Kidney (tissue), 14 donors: ENCODE data around the gene CCDC116. TPM values are rescaled to one million over a fixed set of nuclear protein-coding genes. Genes with fewer than 3 reads are reported as not detected.
"Not testable (repeated sequence)": the region's sequence is repeated elsewhere in the genome, so short reads cannot be mapped to it uniquely, and the experiment has no call there.

Source experiments
- DNase-seq, 5 donors: peaks; one replicate each; pipeline ENCODE4 v3.0.0-alpha.2; 2013 to 2020
- FAIRE-seq: peaks from 2 replicates; lab custom pipeline; 2012; peaks lifted over from hg19 to GRCh38; lab: Jason Lieb, UNC
- H3K27ac ChIP-seq, 2 donors: one replicate each; pipeline ENCODE4 v1.7.0; 2013; ENCODE audit warnings: low read depth in 2 of 2, low read length in 2 of 2, inconsistent platforms in 1 of 2
- H3K27me3 ChIP-seq: one replicate; pipeline ENCODE4 v1.7.1; 2013; ENCODE audit warnings: low read length, inconsistent platforms; ENCODE audit not compliant: control insufficient read depth, insufficient read depth
- H3K36me3 ChIP-seq, 3 donors: one replicate each; pipeline versions ENCODE4 v1.7.0 to v1.7.1; 2013; ENCODE audit warnings: low read length in 3 of 3, control low read depth in 1 of 3, inconsistent platforms in 1 of 3; ENCODE audit not compliant: insufficient read depth in 3 of 3, control insufficient read depth in 2 of 3
- H3K4me1 ChIP-seq, 3 donors: one replicate each; pipeline versions ENCODE4 v1.7.0 to v1.7.1; 2013; ENCODE audit warnings: low read length in 3 of 3, inconsistent platforms in 1 of 3, low read depth in 1 of 3; ENCODE audit not compliant: control insufficient read depth in 2 of 3, insufficient read depth in 2 of 3
- H3K4me3 ChIP-seq, 3 donors: one replicate each; pipeline versions ENCODE4 v1.7.0 to v1.8.1; 2013; ENCODE audit warnings: low read length in 3 of 3, control low read depth in 1 of 3, inconsistent platforms in 1 of 3
- H3K9ac ChIP-seq, 3 donors: one replicate each; pipeline versions ENCODE4 v1.7.0 to v1.7.1; 2013; ENCODE audit warnings: low read length in 3 of 3, control low read depth in 1 of 3, inconsistent platforms in 1 of 3
- H3K9me3 ChIP-seq, 3 donors: one replicate each; pipeline versions ENCODE4 v1.7.0 to v1.7.1; 2013; ENCODE audit warnings: low read length in 3 of 3, control low read depth in 1 of 3, inconsistent platforms in 1 of 3; ENCODE audit not compliant: control insufficient read depth in 2 of 3, insufficient read depth in 1 of 3
- CTCF ChIP-seq: IDR thresholded peaks from 3 replicates; pipeline ENCODE4 v1.5.1; 2012; ENCODE audit warnings: mild to moderate bottlenecking, moderate library complexity, borderline replicate concordance; ENCODE audit not compliant: insufficient read depth; ENCODE audit errors: extremely low read depth
- intact Hi-C: fragments of 100-400 bp; cut with DNase I; formaldehyde crosslinking; loops from one replicate; pipeline ENCODE4 v1.11.1; 2022
- polyA plus RNA-seq: library from polyadenylated mRNA; stranded (reverse); fragments of 350-450 nt; fragmentation: Illumina TruSeq; extraction: RNeasy Lipid Tissue Mini Kit (QIAGEN cat#74804); gene quantifications from one replicate; pipeline ENCODE4 v1.2.3, GENCODE V29; 2014; ENCODE audit warnings: low read depth, low replicate concordance; ENCODE audit not compliant: insufficient read depth
- total RNA-seq: library from RNA; stranded (reverse); fragmentation: NEBNext Ultra II Directional; extraction: Animal tissue kit (Norgen Biotek cat#: 25700); gene quantifications from one replicate; pipeline ENCODE4 v1.2.1, GENCODE V29; 2021
- donor health status: control.
- donor health status: control.
- donor health status: control.
- donor health status: control.
- donor health status: control.
- donor health status: DM: yes; HTN: yes; CAD: no.
- donor health status: Normal renal cell carcinoma (clear cell type).

CCDC116 gene
- total and polyA plus RNA-seq, 2 donors from 2014 or later = 0.22 TPM

- intact Hi-C loops = no loop called here
- Histone ChIP-seq H3K27me3 (no peaks in the 10 kb centered on the region), H3K9me3 (no peaks in the 10 kb centered on the region), H3K9ac (no peak overlapping the region), H3K36me3 (peaks cover 0 to 16% (median 11%) of the 10 kb centered on the region in 3 donors), H3K4me3 (no peak overlapping the region), H3K4me1 (peaks cover 0 to 27% (median 26%) of the 10 kb centered on the region in 3 donors), H3K27ac (no peak overlapping the region)
- DNase-seq (no peak), FAIRE-seq (no peak)
- TF ChIP-seq CTCF = no peak
These were observed 45.3 kb downstream of the CCDC116 start for GRCh38 chr22:21677606-21678443.

GRCh38 chr22:21678842-21679241 is 46.3 kb downstream of the CCDC116 start:
- intact Hi-C loops, H3K9ac ChIP-seq, H3K9me3 ChIP-seq, DNase-seq, H3K4me3 ChIP-seq, FAIRE-seq, H3K27ac ChIP-seq, H3K27me3 ChIP-seq: not testable (repeated sequence)
- Histone ChIP-seq H3K4me1 (peaks cover 0 to 34% (median 33%) of the 10 kb centered on the region in 3 donors), H3K36me3 (peaks cover 0 to 10% (median 6%) of the 10 kb centered on the region in 3 donors)

GRCh38 chr22:21679383-21679782 is 46.8 kb downstream of the CCDC116 start:
- no peak for DNase-seq
- peaks cover 0 to 10% (median 6%) of the 10 kb centered on the region in 3 donors for H3K36me3 ChIP-seq
- no peak for FAIRE-seq

More at GRCh38 chr22:21679383-21679782, 46.8 kb downstream of the CCDC116 start:
- no peaks in the 10 kb centered on the region for H3K27me3 ChIP-seq
- H3K9ac ChIP-seq = no peak overlapping the region
- no peak overlapping the region for H3K4me3 ChIP-seq
- TF ChIP-seq CTCF = no peak
- H3K4me1 ChIP-seq = peaks cover 0 to 34% (median 32%) of the 10 kb centered on the region in 3 donors
- no peak overlapping the region for H3K27ac ChIP-seq
- intact Hi-C loops = no loop called here
- H3K9me3 ChIP-seq = no peaks in the 10 kb centered on the region
